OCI-LY3 (cell line): ENCODE results near the gene TULP1.

ENCODE experiments used
- CTCF ChIP-seq: fragments of 200-600, 300-600 bp; sonication (generic); IDR thresholded peaks from 2 replicates; pipeline ENCODE4 v1.5.1; 2014; ENCODE audit warnings: antibody characterized with exemption, low read length, low read depth
- EZH2phosphoT487 ChIP-seq: fragments of 200-600 bp; shearing (Covaris generic); IDR thresholded peaks from 2 replicates; pipeline ENCODE4 v1.6.1; 2018; ENCODE audit warnings: antibody characterized with exemption, mixed run types, low read depth

- TF ChIP-seq CTCF (no peak), EZH2phosphoT487 (no peak)
These were observed 35.0 kb upstream of the TULP1 start for GRCh38 chr6:35547676-35548075.
